GM19025 (cell line): ENCODE measurements around the gene EFHD2.
"Not testable (repeated sequence)": the region's sequence is repeated elsewhere in the genome, so short reads cannot be mapped to it uniquely, and the experiment has no call there.

Experiments
- ATAC-seq: cut with Tn5 transposase; IDR thresholded peaks from one replicate; pipeline ENCODE4 v1.9.1; 2021; ENCODE audit warnings: mild to moderate bottlenecking, low read depth, moderate library complexity; ENCODE audit not compliant: unreplicated experiment

The EFHD2 gene

DNA sequence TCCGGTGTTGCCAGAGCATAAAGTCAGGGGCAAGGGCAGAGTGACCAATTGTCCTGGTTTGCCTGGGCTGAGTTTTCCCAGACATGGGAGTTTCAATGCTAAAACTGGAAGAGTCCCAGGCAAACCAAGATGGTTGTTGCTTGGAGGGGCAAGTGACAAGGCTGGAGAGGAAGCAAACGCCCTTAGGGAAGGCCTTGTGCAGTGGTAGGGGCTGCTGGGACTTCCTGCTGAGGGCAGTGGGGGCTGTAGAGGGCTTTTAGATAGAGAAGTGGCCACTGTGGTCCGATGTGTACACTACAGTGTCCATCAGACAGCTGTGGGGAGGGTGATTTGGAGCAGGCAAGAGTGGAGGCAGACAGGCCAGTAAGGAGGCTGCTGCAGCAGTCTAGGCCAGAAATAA, 39.9 kb downstream of the EFHD2 start:
- no peak for ATAC-seq

GRCh38 chr1:15451014-15451722, 41.5 kb downstream of the EFHD2 start:
- ATAC-seq = no peak

- no peak for ATAC-seq
Observed at GRCh38 chr1:15452216-15452615, 42.5 kb downstream of the EFHD2 start.

DNA sequence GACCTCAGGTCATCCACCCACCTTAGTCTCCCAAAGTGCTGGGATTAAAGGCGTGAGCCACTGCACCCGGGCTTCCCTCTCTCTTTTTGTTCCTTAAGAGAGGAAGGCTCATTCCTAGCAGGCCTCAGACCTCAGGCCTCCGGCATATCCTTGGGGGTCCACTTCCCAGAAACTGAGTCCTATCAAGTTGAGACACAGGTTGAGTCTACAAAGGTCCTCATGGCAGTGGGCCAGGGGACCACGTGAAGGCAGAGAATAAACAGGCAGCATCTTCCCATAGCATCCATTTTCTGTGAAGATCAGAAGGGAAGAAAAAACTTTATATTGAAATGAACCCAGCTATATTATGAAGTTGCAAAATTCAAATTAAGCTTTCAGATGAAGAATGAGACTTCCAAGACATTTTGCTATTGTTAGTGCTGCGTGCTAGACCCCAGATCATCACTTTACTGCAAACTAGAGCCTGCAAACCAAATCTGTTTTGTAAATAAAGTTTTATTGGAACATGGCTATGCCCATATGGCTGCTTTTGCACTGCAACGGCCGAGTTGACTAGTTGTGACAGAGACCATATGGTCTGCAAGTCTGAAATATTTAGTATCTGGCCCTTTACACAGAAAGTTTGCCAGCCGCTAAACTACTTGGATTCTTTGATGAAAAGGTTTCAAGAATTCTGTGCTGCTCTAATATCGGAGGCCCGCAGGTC, 43.3 kb downstream of the EFHD2 start:
- no peak for ATAC-seq

GRCh38 chr1:15453734-15454133, 44.0 kb downstream of the EFHD2 start:
- no peak for ATAC-seq

DNA sequence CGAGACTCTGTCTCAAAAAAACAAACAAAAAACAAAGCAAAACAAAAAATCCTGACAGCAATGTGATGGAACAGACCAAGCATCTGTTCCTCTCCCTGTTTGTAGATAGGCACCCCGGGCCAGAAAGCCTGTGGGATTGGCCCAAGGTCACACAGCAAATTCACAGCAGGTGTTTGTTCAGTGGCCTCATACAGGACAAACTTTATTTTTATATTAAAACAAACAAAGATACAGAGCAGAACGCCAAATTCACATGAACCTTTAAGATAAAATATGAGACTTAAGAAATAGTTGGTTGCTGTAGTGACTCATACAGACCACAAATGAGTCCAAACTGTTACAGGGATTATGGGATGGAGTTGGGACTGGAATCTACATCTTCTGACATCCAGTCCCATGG, 44.6 kb downstream of the EFHD2 start:
- no peak for ATAC-seq

DNA sequence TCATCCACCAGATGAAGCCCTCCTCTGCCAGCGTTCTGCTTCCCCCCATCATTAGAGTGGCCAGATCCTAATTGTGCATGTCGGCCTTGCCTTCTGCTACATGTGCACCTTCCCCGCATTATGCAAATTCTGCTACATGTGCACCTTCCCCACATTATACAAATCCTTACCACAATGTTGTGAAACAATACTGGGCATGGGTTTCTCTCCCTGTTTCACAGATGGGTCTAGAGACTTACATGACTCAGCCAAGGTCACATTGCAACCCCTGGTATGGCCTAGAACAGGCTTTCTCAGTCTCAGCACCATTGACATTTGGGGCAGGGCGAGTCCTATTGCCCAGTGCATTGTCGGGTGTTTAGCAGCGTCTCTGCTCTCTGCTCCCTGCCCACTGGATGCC, 45.8 kb downstream of the EFHD2 start:
- no peak for ATAC-seq

DNA sequence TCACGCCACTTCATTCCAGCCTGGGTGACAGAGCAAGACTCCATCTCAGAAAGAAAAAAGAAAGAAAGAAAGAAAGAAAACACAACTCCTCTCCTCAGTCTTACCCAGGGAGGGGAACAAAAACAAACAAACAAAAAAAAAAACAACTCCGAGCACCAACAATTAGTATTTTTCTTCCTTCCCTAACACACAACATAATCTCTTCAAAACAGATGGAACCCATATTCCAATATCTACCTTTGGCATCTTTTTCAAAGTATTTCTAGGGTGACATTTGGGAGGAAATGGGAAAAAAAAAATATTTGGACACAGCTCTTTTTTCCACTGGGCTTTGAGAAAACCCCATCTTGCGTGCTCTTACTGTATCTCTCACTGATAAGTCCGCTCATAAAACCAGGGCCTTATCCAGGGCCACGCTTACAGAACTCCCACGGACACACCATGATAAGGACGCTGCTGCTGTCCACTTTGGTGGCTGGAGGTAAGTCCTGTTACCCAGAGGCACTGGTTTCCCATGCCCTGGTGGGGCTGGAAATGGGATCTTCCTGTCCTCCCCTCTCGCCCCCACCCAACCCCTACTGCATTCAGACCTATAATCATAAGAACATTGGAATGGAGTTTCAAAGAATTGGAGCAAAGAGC, 46.7 kb downstream of the EFHD2 start, which contains the start of gene CELA2A:
Gene CELA2A, plus strand, starts transcription at position 420 of the 642 bp plus-strand sequence. Its CDS starts 22 bp downstream, at position 442.
- ATAC-seq = no peak

DNA sequence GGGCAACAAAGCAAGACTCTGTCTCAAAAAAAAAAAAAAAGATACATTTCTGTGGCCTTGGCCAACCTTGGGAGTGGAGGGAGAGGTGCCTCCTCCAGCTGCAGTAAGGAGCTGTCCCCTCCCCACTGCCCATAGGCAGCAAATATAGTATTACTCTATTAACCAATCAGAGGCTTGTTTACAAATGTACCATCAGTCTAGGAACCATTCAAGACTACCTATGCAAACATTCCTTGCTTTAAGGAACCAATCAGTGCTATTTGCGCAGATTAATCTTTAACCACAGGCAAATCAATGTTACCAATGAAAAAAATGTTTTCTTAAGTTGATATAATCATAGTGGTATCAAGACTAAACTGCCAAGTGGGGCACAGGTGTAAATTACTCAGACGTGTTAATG, 47.9 kb downstream of the EFHD2 start:
- ATAC-seq = no peak

GRCh38 chr1:15458388-15458787, 48.7 kb downstream of the EFHD2 start:
- not testable (repeated sequence) for ATAC-seq

GRCh38 chr1:15459771-15460707, 50.4 kb downstream of the EFHD2 start:
- no peak for ATAC-seq

- no peak for ATAC-seq
Observed at GRCh38 chr1:15460708-15461095, 51.0 kb downstream of the EFHD2 start.

DNA sequence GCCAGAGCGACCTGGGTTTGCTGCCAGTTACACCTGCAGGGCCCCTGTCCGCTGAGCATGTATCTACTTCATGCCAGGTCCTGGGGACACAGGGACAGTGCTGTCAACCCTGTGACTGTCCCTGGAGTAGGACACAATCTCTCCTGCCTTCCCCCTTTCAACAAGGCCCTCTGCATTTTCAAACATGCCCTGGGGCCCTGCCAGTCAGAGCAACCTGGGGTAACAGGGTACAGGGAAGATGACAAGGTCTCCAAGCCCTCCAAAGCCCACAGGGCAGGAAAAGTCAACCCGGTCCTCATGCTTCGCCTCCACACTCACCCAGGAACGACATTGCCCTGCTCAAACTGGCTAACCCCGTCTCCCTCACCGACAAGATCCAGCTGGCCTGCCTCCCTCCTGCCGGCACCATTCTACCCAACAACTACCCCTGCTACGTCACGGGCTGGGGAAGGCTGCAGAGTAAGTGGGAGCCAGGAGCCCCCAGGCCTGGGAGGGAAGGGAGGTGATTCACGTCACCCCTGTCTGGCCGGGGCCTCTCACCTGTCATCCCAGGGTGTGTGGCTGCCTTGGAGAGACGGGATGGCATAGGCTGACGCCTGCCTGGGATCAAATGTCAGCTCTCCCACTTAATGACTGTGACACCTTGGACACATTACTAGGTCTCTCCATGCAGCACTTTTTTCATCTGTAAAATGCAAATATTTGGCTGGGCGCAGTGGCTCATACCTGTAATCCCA, 53.5 kb downstream of the EFHD2 start:
- not testable (repeated sequence) for ATAC-seq

DNA sequence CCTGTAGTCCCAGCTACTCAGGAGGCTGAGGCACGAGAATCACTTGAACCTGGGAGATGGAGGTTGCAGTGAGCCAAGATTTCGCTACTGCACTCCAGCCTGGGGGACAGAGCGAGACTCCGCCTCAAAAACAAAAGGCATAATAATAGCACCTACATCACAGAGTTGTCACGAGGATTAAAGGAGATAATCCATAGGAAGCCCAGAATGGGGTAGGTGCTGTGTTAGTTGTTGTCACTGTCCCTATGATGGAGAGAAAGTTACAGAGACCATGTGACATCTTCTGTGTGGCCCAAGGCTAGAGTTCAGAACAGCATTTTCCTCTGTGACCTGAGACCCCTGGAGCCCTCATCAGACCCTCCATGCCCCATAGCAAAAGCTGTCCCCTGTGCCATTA, 54.2 kb downstream of the EFHD2 start:
- ATAC-seq = not testable (repeated sequence)

DNA sequence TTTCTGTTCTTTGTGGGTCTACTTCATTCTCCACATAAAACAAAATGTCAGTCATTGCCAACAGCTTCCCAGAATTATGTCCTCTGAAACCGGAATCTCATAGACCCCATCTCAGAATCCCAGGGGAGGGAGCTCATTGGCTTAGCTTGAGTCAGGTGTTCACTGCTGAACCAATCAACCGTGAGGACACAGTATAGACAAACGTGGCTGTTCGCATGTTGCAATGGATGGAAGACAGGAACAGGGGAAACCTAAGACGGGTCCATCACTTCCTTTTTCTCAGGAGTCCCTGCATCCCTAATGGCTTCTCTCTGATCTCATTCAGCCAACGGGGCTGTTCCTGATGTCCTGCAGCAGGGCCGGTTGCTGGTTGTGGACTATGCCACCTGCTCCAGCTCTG, 56.0 kb downstream of the EFHD2 start:
- no peak for ATAC-seq

DNA sequence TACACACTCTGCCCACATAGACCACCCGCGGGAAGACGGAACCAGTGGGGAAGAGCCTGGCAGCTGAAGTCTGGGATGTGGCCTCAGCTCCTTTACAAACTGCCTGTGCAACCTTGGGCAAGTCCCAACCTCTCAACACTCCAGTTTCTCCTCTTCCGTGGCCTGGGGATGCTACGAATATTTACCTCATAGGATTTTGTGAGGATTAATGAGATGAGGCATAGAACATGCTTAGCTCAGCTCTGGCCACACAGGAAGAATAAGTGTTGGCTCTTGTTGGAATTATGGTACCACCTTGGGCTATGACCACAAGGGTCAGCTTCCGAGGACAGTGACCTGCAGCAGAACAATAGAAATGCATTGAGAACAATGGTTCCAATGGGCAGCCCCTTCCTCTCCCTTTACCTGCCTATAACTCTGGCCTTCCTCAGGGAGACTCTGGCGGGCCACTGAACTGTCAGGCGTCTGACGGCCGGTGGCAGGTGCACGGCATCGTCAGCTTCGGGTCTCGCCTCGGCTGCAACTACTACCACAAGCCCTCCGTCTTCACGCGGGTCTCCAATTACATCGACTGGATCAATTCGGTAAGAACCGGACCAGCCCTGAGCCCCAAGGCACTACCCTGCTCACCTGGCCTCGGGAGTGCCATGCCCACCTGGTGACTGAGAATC, 57.4 kb downstream of the EFHD2 start:
- not testable (repeated sequence) for ATAC-seq

DNA sequence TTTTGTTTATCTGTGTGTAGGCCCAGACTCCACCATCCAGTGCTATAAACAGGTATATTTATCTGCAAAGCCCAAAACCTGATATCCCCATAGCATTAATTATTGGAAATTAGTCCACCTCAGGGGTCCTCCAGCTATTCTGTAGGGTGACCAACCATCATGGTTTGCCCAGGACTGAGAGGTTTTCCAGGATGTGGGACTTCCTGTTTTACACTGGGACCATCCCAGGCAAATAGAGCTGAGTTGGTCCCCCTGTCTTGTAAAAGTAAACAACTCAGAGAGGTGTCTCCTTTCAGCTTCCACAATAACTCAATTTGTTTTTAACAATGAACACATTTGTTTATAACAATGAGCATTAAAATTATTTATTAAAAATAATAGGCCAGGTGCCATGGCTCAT, 58.5 kb downstream of the EFHD2 start:
- no peak for ATAC-seq

DNA sequence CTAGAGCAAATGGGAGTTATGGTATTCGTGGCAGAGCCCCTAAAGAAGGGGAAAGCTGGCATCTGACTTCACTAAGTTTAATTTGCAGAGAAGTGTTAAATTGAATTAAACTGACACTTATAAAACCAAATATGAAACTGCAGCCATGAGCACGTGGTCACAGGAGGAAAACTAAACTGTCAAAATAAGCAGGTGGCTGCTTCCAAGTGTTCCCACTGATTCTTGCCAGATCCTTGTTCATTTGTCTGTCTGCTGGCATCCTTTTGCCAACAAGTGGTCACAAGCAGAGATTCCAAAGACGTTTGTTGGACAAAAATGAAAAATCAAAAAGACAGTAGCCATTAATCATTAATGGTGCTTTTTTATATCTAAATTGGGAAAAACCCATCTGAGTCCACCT, 59.7 kb downstream of the EFHD2 start:
- no peak for ATAC-seq

DNA sequence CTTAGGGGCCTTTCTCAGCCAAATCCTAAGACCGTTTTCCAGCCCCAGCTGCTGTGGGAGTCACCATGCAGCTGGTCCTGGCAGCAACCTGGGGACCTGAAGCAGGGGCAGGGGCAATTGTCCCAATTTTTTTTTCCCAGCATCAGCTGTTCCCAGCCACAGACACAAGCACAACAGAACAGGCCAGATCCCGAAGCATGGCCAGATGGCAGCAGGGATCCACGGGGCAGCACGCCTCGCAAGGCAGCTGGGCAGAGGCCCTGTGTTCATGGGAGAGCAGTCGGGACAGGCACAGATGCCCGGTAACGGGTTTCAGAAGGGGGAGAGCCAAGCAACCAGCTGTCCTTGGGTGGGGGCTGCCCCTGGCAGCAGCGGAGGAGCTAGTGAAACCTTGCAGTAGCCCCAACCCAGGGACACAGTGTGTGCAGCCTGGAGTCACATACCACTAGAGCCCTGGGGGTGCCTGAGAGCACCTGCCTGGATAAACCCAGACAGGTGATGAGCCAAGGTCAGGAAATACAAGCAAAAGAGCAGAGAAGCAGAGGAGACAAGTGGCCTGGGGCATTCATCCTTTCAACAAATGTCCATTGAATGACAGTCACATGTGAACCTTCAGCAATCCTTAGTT, 60.2 kb downstream of the EFHD2 start:
- not testable (repeated sequence) for ATAC-seq
